GM21528 (cell line): ENCODE measurements around the gene NKX2-1.

ENCODE experiments used
- ATAC-seq: cut with Tn5 transposase; IDR thresholded peaks from one replicate; pipeline ENCODE4 v1.9.1; 2021; ENCODE audit warnings: mild to moderate bottlenecking, moderate library complexity; ENCODE audit not compliant: unreplicated experiment, low FRiP score

NKX2-1 gene

DNA sequence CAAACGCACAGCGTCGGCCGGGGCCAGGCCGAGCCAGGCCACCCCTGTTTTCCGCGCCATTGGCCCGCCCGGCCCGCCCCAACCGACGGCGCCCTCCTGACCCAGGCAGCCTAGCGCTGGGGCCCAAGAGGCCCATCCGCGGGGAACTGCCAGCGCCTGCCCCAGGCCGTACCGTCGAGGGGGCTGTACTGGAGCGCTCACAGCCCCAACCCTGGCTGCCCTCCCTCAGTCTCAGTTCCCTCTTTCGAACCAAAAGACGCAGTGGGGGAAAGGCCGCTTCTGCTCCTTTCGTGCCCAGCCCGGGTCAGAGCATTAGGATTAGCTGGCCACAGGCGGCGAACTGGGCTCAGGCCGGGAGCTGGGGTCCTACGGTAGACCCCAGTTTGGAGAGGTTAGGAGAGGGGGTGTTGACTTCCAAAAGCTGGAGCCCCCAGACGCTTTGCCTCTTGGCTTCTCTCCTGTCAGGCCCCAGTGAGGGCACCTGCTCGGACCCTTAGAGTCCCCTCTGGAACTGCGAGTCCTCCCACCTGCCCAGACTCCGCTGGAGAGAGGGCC is 1.9 kb downstream of the NKX2-1 start:
- no peak for ATAC-seq

DNA sequence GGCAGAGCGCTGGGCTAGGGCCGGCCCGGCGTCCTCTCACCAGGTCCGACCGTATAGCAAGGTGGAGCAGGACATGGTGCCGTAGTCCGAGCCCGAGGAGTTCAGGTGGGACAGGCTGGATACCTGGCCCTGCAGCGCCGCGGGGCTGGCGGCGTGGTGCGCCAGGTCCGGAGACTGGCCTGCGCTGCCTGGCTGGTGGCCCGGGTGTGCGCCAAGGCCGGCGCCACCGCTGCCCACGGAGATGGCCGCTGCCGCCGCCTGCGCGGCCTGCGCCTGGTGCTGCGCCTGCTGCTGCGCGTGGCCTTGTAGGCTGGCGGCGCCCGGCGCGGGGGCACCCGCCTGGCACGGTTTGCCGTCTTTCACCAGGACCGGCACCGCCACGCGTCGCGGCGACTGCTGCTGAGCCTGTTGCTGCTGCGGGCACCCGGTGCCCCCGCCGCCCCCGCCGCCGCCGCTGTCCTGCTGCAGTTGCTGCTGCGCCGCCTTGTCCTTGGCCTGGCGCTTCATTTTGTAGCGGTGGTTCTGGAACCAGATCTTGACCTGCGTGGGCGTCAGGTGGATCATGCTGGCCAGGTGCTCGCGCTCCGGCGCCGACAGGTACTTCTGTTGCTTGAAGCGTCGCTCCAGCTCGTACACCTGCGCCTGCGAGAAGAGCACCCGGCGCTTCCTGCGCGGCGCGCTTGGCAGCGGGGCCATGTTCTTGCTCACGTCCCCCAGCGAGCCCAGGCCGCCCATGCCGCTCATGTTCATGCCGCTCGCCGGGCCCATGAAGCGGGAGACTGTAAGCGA is 2.6 kb downstream of the NKX2-1 start:
- ATAC-seq: no peak

DNA sequence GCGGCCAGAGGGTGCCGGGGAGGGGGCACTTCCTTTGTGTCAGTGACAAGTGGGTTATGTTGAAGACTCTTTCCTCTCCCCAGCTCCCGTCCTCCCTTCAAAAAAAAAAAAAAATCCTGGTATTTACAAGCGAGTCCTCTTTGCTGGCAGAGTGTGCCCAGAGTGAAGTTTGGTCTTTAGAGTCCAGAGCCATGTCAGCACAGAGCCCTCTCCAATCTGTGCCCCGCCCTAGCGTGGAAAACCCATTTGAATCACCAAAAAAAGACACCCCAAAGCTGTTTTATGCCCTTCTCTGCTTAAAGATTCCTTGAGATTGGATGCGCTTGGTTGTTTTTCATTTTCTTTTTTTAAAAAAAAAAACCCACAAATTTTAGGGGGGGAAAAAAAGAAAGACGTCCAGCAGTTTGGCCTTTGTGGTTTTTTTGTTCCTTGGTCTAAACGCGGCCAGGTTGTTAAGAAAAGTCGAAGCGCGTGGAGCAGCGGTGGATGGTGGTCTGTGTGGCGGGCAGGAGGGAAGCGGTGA is 3.3 kb downstream of the NKX2-1 start:
- no peak for ATAC-seq

DNA sequence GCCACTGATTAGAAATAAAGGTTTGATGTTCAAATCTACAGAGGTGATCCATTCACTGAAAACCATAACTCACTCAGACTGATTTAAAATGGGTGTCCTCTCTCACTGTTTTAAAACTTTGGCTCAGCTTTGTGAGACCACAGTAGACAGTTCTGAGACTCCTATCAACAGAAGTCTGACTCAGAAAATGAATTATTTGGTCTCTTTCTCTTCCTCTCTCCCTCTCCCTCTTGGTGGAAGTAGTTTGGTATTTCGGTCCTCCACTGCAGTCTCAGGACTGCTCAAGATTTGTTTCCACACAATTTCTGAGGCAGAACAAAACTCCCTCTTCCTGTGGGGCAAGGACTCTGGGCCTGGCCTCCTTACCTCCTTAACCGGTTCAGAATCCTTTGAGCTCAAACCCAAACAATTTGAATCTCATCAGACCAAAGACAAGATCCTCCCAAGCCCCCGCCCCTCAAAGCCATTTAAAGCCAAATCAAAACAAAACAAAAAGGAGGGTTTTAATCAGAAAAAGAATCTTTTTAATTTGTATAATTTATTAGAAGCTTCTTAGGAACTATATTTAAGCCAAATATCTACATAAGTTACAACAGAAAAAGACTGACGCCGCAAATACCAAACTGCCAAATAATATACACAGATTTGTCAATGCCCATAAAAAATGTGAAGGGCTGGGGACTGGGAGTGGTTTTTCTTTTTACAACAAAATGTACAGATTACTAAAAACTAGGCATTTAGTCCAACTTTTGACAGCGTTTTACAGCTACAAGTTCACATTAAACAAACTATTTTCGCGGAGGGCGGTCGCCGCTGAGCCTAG is 3.9 kb downstream of the NKX2-1 start:
- ATAC-seq: no peak

DNA sequence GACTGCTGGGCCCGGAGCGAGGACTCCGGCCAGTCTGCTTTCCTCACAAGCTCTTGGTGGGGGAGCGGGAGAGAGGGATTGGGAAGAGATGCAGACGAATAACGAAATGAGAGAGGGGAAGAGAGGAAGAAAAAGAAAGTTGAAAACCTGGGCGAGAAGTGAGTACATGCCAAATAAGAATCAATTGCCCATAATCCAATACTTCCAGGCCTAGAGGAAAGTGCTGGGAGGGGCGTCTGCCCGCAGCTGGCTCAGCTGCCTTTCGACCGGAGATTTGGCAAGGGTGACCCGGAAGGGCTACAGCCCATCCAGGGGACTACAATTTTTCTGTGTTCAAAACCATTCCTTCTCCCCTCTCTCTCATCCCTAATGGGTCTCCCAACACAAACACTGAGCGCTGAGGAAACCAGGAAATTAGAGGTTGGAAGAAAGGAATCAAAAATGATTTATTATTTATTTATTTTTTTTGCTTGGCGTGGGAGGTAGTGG is 4.9 kb downstream of the NKX2-1 start:
- ATAC-seq: no peak

DNA sequence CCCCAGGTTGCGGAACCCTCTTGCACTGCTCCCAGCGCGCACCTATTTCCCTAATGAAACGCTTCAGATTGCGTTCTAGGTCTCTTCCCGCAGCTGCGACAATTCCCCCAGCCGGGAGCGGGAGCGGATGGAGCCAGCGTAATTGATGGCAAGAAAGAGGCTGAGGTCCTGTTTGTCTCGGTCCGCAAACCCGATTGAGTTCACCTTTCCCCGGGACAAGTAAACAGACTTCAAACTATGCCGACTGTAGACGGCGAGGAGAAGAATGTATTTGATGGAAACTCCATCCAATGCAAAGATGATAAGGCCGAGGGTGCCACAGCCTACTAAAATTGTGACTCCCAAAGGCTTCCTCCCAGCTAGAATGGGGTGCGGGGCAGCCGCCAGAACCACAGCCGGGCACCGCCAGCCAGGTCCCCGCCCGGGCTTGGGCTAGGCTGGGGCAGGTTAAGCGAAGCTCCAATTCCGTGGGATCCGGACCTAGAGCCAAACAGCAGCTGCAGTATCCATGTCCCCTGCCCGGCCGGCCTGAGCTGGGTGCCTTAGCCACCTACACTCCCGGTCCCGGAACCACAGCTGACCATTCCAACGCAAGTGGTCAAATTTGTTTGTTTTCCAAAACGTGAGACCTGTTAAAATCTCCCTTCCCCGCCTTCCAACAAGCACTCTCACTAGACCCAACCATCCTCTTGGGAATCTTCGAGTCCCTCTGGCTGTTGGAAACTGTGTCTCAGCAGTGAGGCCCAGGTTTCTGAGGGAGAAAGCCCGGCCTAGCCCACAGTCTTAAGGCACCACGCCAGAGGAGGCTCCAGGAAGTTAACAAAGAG is 5.5 kb downstream of the NKX2-1 start:
- no peak for ATAC-seq

DNA sequence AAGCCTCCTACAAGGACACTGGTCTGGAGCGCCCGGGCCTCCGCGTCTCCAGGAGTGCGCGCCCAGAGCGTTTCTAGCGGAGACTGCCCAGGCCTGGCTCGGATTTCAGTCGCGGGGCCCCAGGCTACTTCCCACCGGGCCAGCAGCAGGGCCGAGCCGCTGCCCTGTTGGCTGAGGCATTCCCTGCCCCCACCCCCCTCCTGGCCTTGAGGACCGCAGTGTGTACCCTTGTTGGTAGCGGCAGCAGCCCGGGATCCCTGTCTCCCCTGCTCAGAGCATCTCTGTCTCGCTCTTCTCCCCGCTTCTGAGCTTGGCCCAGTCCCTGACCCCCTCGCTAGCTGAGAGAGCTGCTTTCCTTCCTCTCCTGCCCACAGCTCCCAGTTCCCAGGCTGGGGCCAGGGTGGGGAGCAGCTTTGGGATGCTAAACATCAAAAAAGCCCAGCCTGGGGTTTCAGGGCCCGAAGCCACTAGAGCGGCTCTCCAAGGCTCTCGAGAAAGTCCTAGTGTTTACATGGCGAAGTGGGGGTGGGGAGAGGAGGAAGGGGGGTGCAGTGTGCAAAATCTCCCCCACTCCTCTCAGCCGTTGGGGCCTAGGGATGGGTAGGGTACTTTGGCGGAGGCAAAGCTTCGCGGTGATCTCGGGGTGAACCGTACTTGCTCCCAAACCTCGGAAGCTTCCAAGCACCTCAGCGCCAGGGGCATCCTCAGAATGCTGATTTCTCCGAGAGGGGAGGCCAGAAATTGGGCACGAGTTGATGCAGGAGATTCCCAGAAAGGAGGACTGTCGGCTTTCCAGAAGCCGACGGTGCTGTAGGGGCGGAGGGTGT is 6.4 kb downstream of the NKX2-1 start:
- ATAC-seq: no peak

DNA sequence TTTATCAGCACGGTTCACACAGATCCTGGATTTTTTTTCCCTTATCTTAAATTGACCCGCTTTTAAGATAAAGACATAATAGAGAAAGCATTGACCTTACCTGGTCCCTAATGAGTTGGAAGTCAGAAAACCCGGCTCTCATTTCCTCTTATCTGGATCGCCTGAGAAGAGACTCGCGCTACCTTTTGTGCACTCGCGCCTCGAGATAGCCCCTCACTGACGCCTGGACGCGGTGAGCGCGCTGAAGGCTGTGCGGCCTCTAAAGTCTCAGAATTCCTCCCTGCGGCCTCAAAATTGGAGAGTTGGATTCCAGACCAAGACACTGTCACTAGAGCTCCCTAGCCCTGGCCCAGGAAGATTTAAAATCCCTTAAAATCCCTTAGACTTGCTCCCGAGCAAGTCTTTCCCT is 7.0 kb downstream of the NKX2-1 start:
- no peak for ATAC-seq

DNA sequence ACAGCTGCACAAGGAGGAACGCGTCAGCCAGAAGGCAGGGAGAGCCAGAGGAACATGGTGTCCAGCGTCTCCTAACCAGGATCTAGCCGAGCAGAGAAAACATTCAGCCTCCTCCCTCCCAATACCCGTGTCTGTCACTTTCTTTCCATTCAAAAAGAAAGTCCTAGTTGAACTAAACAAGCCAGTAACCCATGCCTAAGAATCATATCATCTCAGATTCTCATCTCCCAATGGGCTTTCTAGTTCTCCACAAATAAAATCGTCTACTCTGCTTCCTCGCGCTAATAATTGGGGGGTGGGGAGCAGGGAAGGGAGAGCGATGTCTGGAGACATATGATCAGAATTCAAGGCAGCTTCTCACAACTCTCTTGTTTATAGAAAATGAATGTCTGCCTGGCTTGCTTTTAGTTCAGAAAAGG is 7.4 kb downstream of the NKX2-1 start:
- no peak for ATAC-seq

DNA sequence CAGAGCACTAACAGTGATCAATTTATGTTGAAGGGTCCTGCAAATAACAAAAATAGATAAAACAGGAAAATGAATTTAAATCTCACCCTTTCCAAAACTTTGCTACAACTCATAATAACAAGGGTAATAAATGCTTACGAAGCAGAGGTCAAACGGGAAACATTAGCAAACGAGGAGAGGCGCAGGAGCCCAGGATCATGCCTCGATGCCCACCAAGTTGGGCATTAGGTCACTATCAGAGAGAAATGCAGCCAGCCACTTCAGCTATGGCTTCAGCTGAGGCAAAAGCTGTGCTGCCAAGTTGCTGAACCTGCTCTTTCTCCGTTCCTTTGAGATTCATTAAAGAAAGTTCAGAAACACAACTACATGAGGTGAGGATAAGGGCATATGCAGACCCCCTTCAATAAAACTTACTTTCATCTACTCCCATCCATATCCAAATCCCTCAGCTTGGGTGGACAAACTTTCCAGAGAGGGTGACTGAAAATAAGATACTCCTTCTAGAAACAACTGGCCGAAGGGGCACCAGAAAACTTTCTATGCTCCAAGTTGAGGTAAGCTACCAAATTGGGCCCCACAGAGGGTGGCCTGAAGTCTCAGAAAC is 7.9 kb downstream of the NKX2-1 start:
- no peak for ATAC-seq

DNA sequence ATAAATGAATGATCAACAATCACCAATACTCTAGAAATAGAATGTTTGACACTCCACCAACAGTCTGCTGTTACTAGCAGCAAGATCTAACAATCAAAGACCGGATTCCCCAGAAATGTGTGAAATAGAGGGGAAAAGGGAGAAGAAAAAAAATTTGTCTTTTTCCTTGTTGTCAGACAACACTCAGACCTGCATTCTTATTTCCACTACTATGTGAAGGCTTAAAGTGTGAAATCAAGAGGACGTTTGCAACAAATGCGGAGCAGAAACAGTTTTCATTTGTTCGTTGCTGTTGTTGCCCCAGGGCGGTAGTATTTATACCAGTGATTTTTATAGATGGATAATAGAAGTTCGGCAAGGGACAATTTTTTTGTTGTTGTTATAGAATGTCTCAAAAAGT is 9.2 kb downstream of the NKX2-1 start:
- no peak for ATAC-seq

DNA sequence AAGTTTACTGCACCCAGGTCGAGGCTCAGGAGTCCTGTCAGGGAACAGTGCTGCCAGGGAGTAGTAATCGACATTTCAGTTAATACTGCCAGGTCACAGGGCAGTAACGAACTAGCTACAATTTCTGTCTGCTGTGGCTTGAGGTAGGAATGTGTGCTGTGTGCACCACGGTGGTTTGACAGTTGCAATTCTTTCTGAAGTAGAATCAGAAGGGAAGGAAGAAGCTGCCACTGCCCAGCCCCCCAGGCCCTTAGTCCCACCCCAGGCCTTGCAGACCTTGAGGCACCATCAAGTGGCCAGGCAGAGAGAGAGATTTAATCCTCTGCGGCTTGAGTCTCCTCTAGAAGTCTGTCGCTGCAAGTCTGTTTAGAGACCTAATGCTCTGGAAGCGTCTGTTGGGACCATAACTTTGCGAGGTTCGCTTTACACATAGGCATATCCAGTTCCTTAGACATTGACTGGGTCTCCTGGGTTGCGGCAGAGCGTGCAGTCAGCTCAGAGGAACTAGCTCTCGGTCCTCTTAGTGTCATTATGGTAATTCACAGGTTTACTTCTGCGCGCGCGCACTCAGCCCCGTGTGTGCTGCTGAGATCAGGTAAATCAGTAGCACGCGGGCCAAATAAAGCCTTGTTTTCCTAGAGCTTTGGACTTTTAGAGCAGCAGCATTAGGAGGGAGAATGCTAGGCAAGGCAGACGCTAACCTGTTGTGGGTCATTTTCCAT is 9.8 kb downstream of the NKX2-1 start:
- ATAC-seq: no peak

DNA sequence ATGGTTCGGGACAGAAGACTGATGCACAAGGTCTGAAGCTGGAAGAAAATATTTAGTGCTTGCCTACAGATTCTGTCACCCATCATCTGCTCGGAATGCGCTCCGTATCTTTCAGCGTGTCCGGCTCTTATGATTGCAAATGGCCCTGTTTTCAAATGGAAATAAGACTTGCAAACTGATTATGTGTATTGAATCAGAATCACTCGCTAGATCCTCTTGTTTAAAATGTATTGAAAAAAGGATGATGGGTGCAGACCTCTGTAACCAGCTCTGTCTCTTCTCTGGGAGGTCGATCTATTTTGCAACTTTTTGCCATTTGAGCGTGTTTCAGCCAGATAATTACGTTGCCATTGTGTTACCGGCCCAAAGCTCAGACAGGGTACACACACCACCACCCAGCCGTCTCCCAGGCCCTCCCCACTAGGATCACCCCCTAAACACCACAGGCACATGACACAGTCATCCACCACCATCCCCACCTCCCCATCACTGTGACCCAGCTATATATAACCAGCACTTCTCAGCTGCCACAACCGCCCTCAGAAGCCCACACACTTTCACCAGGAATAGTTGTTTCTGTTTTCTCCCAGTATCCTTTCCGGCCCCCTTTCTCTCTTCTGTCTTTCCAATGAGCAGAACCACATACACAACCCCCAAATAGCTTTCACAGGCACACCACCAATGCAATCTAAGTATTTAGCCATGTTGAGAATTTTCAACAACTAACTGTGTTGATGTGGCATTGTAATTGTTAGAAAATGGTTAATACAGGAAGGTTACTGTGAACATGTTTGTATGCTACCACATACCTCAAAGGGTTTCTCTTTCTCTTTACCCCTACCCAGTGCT is 10.7 kb downstream of the NKX2-1 start:
- no peak for ATAC-seq

DNA sequence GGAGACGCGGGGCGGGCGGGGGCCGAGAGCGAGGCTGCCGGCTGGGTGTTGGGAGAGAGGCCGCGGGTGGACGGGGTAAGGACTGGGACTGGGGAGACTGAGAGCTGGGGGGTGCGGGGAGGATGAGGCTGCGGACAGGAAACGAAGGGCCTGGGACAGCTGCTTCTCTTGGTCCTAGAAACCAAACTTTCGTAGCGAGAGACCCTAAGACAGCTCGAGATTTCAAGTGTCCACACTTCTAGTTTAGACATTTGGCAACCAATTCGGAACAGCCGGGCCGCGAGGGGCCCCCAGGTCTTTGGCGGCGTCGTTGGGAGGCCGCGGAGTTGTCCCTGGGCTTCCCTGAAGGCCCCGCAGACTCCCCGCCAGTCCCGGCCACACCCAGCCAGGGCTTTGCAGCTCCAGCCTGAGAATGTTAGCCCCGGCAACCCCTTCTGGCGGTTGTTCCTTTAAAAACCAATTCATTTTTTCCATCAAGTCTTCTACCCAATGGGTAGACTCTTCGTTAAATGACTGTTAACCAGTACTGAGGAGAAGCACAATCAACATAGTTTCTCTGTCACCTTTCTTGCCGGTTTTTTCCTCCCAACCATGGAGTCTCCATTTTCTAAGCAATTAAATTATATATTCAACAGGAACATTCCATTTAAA is 11.5 kb downstream of the NKX2-1 start:
- no peak for ATAC-seq

DNA sequence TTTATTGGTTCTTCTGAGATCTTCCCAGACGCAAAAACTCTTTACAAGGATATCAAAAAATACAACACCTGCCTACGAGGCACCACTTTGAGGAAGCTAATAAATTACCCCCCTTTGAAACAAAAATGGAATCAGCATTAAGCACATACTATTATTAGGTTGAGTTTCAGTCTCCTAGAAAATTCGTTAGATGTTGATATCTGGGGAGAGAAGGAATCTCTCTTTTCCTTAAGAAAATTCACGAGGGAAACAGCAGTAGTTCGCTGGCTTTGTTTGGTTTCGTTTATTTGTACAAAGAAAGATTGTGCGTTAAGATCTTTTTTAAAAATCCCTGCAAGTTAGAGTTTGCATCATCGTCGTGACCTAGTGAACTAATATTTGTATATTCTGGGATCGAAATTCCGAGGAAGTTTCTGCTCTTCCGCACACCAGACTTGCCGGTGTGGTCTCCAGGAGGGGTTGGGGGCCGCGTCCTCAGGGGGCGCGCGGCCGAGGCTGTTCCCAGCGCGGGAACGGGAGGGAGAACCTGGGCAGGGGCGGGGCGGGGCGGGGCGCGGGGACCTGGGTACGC is 12.1 kb downstream of the NKX2-1 start:
- no peak for ATAC-seq

DNA sequence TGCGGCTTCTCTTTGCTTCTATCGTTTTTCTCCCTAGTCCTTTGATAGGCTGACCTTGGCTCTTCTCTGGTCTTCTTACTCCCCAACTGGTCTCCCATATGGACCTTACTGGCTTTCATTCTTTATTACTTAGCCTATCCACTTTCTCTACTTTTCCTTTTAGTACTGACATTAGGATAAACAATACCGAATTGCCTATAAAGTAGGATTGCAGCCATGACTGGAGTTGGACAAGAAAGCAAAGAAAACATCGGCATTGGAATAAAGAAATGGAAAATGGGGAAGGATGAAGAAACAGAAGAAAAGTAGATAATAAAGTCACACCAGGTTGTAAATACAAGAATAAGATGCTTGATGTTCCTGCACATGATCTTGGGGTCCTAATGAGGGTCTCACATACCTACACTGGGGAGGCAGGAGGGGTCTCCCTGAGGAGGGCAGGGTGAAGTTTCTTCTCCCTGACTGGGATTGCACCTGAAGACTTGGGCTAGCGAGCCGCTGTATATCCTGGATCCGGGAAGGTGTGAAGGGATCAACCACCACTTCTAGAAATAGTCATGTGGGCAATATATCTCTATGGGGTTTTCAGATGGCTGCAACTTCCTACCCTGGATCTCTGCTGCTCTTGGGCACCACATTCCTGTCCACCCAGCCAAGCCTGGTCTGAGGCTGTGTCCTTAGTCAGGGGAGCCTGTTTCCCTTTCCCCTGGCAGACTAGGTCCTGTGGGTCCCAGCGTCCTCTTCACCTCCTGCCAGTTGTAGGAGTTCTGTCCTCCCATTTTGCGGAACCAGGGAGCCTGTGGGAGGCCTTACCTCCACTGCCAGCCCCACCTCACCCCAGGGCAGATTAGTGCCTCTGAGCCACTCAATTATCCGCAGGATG is 13.1 kb downstream of the NKX2-1 start:
- no peak for ATAC-seq
